Stimulated activated CD4-positive, alpha-beta T cell treated with anti-CD3 and anti-CD28 coated beads, Interleukin-1b, Interleukin-23, amount 100 ng/mL, for 24 hours (primary cell): ENCODE results near the gene PIM1.
"Not testable (repeated sequence)": the region's sequence is repeated elsewhere in the genome, so short reads cannot be mapped to it uniquely, and the experiment has no call there.

Experiments
- DNase-seq, 4 experiments: peaks; one replicate each; pipeline ENCODE4 v3.0.0-alpha.2; 2020; ENCODE audit warnings: low read depth in 4 of 4, low spot score in 1 of 4

The PIM1 gene

DNA sequence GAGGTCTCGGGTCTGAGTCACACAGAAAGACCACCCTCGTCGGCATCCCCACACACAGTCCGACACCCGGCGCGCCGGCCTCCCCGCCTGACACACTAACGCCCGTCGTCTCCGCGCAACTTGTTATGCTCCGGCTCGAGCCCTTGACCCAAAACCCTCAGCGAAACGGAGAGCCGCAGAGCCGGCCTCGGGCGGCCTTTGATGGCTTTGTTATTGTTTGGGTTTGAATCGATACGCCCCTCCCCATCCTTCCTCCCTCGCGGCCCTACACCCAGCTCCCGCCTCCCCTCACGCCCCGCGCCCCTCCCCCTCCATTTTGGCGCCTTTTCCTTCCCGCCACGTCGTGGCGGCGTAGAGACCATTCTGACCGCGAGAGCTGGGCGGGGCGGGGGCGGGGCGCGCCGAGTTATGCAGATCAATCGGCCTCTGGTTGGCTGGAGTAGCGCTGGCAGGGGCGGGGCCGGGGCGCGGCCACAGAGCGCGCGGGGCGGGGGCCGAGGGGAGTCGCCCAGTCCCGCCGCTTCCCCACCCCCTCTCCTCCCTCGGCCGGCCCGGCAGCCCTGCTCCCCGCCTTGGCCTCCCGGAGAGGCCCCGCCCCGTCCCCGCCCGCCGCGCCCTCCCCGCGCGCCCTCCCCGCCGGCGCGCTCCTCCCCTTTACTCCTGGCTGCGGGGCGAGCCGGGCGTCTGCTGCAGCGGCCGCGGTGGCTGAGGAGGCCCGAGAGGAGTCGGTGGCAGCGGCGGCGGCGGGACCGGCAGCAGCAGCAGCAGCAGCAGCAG is at the start of gene PIM1:
TSS of gene PIM1 (plus strand) at position 657 of the 777 bp plus-strand sequence. CDS start 424 bp downstream, outside the sequence.
- peak; percentile 99 to 100 (median 99) for DNase-seq

DNA sequence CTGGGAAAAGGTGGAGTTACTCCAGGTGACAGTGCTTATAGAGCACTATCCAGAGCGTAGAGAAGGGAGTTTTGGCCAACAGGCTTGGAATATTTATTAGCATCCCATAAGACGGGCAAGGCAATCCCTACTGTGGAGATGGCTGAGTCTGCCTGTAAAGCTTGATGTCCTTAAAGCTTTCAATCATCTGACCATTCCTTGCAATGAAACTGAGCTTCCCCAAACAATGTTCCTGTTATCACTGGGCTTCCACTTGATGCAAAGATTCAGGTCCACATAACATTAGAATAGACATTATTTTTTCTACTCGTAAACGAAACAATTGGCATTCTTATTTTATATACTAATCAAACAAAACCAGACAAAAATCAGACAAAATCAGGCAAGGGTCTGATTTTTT is 48.4 kb upstream of the PIM1 start:
- no peak for DNase-seq

DNA sequence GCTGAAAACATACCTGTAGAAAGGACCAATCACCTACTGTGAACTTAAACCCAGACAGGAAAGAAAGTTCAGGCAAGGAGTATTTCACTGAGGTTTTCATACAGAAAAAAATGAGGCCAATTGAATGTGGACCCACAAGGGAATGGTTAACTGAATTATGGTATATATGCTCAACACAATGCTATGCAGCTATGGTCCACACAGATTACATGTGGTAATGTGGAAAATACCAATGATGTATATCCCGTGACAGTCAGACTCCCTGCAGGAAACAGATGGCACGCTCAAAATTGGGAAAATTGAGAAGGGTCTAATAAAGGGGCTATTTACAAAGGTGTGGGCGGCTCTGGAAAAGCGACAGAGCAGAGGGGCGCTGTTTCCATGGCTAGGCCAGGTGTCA is 47.1 kb upstream of the PIM1 start:
- DNase-seq: no peak

DNA sequence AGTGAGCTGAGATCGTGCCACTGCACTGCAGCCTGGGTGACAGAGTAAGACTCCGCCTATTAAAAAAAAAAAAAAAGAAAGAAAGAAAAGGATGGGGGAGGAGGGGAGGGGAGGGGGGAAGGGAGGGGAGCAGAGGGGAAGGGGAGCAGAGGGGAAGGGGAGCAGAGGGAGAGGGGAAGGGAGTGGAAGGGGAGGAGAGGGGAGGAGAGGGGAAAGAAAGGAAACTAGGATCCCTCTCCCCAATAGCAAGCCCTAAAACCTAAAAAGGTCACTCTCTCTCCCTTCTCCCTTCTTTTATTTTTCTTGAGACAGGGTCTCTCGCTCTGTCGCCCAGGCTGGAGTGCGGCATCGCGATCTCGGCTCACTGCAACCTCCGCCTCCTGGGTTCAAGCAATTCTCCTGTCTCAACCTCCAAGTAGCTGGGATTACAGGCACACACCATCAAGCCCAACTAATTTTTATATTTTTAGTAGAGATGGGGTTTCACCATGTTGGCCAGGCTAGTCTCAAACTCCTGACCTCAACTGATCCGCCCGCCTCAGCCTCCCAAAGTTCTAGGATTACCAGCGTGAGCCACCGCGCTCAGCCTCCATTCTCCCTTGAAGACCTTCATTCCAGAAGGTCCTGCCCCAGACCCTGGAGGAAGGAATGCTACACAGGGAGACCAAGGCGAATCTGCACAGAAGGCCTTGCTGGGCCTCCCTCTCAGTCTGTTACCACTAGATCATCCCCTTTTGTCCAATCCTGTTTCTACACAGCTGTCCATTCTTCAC is 45.8 kb upstream of the PIM1 start:
- DNase-seq: no peak

DNA sequence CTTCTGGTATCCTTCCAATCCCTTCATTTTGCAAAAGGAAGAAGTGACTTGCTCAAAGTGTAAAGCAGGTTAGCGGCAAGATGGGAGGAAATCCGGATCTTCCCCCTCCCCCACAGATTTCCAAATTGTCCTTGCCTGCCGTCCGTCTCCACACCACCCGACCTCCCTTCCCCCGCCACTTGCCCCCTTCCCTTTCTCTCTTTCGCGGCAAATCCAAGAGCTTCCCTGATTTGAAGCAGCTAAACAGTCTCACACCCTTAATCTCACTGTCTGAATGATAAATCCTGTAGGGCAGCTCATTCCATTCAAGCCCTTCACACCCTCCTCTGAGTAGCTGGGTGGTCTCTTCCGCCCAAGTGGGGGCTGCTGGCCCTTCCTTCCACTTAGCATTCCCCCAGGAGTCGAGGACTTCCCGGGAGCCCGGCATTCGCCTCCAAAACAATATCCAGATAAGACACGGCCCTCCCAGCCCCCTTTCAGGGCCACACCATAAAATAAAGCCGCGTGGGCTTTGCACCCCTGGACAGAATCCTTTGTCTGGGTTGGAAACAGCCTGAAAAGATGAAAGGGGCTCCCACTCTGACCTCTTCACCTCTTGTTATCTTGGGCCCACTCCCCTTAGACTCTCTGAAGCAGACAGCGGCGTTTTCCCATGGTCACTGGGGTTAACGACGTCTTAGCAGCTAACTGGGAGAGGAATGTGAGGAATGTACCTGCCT is 44.0 kb upstream of the PIM1 start:
- DNase-seq: no peak

DNA sequence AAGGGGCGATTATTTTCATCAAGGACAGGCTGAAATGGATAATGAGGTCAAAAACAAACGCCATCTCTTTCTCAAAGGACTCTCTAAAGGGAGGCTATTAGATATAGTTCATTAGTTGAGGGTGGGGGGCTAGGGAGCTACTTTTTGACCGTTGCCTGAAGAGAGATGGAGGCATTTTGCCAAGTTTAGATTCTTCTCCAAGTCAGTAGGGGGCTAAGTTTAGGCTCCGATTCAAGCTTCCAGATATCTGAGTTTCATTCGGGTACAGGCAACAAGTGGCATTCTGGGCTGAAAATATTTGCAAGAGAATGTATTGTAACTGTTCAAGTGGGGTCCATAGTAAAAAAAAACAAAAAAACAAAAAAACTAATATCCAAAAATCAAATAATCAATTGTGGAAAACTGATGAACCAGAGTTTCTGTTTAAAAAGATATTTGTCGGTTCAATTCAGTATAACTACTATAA is 43.4 kb upstream of the PIM1 start:
- no peak for DNase-seq

DNA sequence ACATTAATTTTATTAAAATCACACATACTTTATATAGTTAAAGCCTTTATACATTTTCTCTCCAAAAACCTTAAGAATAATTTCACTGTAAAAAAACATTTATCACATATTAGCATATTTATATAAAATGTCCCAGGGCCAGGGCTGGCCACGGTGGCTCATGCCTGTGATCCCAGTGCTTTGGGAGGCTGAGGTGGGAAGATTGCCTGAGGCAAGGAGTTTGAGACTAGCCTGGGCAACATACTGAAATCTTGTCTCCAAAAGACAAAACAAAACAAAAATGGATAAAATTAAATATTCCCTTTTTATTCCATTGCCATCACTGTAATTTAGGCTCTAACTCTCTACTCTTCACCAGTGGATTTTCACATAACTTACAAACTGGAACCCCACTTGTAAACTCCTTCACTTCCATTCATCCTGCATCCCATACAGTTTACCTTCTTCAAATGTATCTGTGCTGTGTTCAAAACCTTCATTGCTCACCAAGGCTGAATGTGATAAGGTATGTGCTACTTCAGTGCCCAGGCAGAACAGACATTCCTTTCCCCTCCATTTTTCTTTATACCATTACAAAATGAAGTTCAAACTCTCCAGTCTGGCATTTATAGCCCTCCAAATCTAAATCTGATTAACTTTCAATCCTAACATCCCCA is 42.9 kb upstream of the PIM1 start:
- DNase-seq: no peak

DNA sequence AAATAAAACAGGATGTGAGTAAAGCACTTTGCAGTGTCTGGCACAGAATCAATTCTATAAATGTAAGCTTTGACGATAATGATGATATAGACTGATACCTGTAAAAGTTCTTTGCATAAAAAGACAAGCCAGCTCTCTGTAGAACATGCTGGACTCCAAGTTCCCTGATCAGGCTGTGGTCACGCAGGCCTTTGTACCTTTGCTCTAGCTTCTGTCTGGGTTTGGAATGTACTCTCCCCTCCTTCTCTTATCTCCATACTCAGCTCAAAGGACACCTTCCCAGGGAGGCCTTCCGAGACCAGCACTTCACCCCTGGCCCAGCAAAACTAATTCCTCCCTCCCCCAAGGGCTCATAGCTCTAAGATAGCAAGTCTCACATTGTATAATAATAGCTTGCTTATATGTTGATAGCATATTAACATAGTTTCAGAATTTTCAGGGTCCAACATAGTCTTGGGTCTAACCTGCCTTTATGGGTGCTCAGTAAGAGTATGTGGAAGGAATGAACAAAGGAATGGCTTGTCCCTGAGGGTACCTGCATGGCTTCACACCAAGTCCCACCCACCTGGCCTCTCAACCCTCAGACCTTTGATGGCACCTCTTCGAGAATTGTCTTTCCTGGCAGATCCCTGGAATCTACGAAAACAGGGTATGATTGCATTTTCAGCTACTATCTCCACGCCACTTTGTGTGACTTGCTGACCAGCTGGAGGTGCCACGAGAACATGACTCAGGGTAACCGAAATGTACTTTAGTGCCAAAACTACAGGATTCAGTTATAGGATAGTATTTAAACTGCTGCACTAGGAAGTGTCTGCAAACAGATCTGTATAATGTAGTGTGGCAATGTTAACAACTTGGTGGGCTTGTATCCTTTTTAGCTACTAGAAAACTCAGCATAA is 41.7 kb upstream of the PIM1 start:
- DNase-seq: no peak

DNA sequence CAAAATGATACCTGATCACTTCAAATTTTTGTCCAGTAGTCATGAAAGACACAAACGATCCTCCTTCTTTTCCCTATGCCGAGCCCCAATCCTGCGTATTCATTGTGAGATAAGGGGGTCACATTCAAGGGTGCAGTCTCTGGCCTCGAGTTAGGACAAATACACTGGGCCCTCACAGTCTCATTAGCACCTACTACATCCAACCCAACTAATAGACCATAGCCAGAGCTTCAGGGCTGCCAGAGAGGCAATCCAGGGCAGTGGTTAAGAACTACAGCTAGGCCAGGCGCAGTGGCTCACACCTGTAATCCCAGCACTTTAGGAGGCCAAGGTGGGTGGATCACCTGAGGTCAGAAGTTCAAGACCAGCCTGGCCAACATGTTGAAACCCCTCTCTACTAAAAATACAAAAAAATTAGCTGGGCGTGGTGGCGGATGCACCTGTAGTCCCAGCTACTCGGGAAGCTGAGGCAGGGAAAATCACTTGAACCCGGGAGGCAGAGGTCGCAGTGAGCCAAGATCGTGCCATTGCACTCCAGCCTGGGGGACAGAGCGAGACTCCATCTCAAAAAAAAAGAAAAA is 41.0 kb upstream of the PIM1 start:
- not testable (repeated sequence) for DNase-seq

DNA sequence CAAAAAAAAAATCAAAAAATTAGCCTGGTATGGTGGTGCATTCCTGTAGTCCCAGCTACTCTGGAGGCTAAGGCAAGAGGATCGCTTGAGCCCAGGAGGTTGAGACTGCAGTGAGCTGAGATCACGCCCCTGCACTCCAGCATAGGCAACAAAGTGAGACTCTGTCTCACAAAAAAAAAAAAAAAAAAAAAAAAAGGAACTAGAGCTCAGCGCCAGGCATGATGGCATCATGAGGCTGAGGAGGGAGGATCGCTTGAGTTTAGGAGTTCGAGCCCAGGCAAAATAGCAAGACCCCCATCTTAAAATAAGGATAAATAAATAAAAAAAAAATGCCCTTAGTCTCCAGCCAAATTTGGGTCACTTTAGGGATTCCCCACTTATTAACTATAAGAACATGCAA is 40.4 kb upstream of the PIM1 start:
- DNase-seq: no peak

DNA sequence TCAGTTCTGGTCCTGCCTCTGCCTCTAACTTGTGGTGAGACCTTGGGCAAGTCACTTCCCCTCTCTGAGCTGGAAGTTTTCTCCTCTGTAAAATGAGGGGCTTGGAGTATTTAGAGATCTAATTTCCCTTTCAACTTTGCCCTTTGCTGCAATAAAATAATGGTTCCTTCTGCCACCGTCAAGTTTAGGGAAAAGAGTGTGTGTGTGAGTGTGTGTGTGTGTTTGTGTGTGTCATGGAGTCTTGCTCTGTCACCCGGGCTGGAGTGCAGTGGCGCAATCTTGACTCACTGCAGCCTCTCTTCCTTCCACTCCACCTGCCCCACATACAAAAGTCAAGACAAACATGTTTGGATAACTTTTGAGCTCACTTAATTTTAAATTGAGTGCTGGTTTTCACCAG is 39.2 kb upstream of the PIM1 start:
- DNase-seq: no peak

DNA sequence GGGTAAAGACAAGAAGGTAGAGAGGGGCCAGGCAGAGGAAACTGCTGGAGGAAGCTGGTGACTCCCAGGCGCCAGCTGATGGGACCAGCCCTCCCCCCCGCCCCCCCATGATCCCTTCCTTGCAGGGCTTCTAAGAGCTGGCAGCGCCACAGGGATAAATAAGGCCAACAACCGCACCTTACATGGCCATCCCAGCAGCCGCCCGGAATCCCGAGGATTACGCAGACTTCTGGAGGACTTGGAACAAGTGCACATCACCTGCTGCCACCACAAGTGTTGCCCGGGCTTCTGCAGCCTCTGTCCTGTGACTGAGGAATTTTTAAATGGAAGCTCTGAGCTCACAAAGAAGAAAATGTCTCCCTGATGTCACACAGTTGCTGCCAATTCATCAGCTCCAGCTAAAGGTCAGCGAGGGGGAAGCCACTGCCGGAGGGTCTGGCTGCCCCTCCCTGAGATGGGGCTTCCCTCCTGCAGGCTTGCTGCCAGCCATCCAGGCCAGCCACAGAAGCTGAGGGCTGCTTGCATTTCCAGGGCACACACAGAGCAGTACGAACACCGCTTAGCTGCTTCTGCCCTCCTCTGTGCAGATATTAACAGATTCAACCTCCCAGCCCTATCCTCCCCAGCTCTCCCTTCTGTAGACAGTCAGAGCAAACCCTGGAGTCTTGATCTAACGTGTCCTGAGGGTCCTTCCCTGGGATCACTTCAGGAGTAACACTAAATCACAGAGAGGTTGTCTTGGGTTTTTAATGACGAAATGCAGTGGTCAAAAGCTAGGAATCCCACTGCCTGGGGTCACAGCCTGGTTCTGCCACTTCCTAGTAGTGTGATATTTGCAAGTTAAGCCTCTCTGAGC is 38.6 kb upstream of the PIM1 start:
- DNase-seq: no peak

DNA sequence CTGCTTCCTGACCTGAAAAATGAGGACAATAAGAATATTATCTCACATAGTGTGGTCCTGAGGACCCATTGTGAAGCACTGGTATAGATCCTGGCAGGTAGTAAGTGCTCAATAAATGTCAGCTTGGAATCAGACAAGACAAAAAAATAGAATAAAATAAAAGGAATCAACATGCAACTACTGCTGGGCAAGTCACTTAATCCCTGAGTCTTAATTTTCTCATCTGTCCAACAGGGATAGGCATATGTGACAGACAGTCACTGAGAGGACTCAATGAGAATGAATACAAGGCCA is 38.0 kb upstream of the PIM1 start:
- DNase-seq: no peak

DNA sequence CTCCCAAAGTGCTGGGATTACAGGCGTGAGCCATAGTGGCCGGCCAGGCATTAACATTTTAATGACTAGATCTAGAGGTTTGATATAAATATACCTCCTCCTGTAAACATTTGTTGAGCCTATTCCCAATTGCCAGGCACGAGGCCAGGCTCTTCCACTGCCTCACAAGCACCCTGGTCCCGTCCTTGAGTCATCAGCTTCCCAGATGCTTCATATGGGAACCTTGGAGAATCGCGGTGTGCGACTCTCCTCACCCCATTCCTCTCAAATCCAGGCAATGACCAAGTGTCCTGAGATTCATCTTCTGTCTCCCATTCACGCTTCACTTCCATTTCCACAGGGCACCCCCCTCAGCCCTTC is 35.9 kb upstream of the PIM1 start:
- DNase-seq: no peak

DNA sequence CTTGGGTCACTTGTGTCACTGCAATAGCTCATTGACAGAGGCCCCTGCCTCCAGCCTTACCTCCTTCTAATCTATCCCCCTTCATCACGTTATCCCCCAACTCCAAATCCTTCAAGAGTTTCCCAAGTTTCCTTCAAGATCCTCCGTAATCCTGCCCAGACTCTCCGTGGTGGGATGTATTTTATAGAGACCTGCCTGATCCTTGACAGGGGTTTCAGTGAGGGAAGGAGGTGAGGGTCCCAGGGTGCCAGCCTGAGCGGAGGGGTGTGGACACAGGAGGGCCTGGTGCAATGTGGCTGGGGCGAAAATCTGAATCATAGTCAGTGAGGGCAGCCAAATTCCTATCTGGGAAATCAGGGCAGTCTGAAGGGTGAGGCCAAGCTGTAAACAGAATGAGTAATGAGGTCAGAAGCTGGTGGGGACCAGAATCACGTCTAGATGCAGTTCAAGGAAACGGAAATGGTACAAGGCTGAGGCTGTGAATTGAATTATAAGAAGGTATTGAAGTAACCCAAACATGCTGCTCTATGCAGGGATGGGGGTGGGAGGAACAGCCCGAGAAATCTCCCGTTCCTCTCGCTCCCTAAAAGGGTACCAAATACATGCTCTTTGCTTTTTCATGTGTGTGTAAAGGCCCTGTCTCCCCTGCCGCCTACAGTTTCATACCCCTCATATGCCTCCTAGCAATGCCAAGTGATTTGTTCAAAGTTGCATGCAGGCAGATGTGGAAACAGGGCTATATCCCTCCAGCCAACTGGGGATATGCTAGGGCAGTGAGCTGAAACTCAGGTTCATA is 35.4 kb upstream of the PIM1 start:
- no peak for DNase-seq

DNA sequence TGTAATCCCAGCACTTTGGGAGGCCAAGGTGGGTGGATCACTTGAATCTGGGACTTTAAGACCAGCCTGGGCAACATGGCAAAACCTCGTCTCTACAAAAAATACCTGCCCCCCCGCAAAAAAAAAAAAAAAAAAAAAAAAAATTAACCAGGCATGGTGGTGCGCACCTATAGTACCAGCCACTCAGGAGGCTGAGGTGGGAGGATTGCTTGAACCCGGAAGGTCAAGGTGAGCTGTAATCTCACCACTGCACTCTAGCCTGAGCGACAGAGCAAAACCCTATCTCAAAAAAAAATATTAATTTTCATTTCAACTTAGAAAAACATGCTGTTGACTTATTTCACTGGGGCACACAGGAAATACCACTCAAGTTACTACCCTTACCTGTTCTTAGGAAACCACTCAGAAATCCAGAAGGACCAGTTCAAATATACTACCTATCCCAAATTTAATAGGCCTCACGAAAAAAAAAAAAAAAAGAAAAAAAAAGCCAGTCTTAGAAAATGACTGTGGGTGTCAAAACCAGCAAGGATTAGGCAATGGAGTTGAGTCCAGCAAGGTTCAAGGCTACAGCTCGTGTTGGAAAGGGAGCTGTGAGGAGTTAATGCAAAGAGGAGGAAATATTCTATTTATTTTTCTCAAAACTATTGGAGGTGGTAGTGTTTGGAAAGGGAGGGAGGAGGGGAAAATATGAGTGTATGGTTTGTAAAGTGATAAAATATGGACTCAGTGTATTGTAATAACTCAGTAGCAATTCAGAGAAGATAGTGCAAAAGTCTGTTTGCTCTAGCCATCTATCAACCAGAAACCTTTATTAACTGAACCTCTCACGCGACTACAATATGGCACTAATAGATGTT is 33.9 kb upstream of the PIM1 start:
- DNase-seq: no peak

DNA sequence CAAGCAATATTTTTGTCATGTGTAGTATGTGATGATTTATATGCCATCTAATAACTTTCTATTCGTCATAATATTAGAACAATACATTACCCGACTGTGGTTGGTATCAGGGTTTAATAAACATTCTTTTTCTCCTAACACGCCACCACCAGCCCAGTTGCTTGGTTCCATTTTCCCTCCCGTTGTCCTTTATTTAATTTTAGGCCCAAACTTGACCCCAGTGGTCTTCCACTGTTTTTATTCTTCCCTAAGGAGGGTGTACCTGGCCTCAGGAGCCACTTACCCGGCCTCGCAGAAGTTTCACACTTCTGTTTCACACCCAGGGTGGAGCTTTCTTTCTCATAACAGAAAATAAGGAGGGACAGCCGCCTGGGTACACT is 33.1 kb upstream of the PIM1 start:
- DNase-seq: no peak
